Upper lobe of left lung (tissue), 4 donors: ENCODE measurements around the gene SFXN1.

Source experiments
- EP300 ChIP-seq, 4 donors: sonication (generic); formaldehyde crosslinking; IDR thresholded peaks; one replicate each; pipeline ENCODE4 v1.5.1; 2017; ENCODE audit warnings: antibody characterized with exemption in 4 of 4, control low read depth in 2 of 4
- POLR2A ChIP-seq, 4 donors: fragments of 450-650 bp; IDR thresholded peaks; one replicate each; pipeline ENCODE4 v1.5.1; 2016 to 2017; ENCODE audit warnings: antibody characterized with exemption in 4 of 4, mild to moderate bottlenecking in 2 of 4
- POLR2AphosphoS5 ChIP-seq, 2 donors: sonication (generic); formaldehyde crosslinking; IDR thresholded peaks; one replicate each; pipeline ENCODE4 v1.5.1; 2017; ENCODE audit warnings: antibody characterized with exemption in 2 of 2
- TF ChIP-seq, protein P1 (sequence below), 6 experiments: fragments of 450-650 bp in 4 of 6; fragments of 200-600 bp in 2 of 6; sonication (generic) in 2 of 6; IDR thresholded peaks; one replicate each; pipeline ENCODE4 v1.5.1; 2016 to 2019; ENCODE audit warnings: antibody characterized with exemption in 6 of 6

DNA sequence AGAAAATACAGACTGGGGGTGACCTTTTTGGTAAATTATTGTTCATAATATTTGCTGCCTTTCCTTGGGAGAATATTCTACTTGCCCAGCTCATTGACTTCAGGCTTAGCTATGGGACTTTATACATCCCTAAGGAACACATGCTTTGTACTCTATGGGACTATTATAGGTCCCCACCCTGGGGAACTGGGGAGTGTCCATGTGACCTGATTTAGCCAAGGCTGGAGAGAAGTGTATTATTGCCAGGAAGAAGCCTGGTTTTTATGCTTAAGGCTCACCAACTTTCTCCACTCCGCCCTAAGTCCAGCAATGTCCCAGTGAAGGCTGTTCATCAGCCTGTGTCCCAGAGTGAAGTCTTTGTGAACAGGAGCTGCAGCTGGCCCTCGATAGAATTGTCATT is 17.8 kb upstream of the SFXN1 start:
- TF ChIP-seq, protein P1, sequence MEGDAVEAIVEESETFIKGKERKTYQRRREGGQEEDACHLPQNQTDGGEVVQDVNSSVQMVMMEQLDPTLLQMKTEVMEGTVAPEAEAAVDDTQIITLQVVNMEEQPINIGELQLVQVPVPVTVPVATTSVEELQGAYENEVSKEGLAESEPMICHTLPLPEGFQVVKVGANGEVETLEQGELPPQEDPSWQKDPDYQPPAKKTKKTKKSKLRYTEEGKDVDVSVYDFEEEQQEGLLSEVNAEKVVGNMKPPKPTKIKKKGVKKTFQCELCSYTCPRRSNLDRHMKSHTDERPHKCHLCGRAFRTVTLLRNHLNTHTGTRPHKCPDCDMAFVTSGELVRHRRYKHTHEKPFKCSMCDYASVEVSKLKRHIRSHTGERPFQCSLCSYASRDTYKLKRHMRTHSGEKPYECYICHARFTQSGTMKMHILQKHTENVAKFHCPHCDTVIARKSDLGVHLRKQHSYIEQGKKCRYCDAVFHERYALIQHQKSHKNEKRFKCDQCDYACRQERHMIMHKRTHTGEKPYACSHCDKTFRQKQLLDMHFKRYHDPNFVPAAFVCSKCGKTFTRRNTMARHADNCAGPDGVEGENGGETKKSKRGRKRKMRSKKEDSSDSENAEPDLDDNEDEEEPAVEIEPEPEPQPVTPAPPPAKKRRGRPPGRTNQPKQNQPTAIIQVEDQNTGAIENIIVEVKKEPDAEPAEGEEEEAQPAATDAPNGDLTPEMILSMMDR (IDR thresholded peaks at IDR 0.05), result no peak
- no peak for TF ChIP-seq EP300 (IDR thresholded peaks at IDR 0.05)
- no peak for TF ChIP-seq POLR2AphosphoS5 (IDR thresholded peaks at IDR 0.05)
- no peak for TF ChIP-seq POLR2A (IDR thresholded peaks at IDR 0.05)
